Neutrophil (primary cell): ENCODE results near the gene WARS2.

ENCODE experiments used
- H3K27ac ChIP-seq: fragments of 200-600 bp; sonication (generic); 2 replicates; pipeline ENCODE4 v1.5.1; 2016; ENCODE audit warnings: mild to moderate bottlenecking, moderate library complexity
- H3K27me3 ChIP-seq: fragments of 200-600 bp; sonication (generic); 2 replicates; pipeline ENCODE4 v1.6.0; 2016; ENCODE audit warnings: mild to moderate bottlenecking
- H3K36me3 ChIP-seq: fragments of 200-600 bp; sonication (generic); 2 replicates; pipeline ENCODE4 v1.5.1; 2017
- H3K4me1 ChIP-seq, 2 experiments: fragments of 200-600 bp in 1 of 2; sonication (generic) in 1 of 2; 1 replicate in 1 of 2; 2 replicates in 1 of 2; pipeline versions ENCODE4 v1.5.1 to v1.6.1; 2013 to 2016; ENCODE audit warnings: low read depth in 1 of 2, low read length in 1 of 2, mild to moderate bottlenecking in 1 of 2, moderate library complexity in 1 of 2; ENCODE audit not compliant: control insufficient read depth in 1 of 2, insufficient read depth in 1 of 2
- H3K4me3 ChIP-seq, 2 experiments: fragments of 200-600 bp in 1 of 2; sonication (generic) in 1 of 2; 1 replicate in 1 of 2; 2 replicates in 1 of 2; pipeline ENCODE4 v1.5.1; 2013 to 2016; ENCODE audit warnings: low read depth in 1 of 2, low read length in 1 of 2, mild to moderate bottlenecking in 1 of 2, moderate library complexity in 1 of 2
- H3K9me3 ChIP-seq: fragments of 200-600 bp; sonication (generic); 2 replicates; pipeline ENCODE4 v1.5.1; 2016
- CTCF ChIP-seq: fragments of 200-600 bp; sonication (generic); IDR thresholded peaks from 2 replicates; pipeline ENCODE4 v1.5.1; 2016; ENCODE audit warnings: antibody characterized with exemption

Gene WARS2

GRCh38 chr1:119108988-119109387, 31.5 kb downstream of the WARS2 start:
- Histone ChIP-seq H3K9me3 (no peaks in the 10 kb centered on the region), H3K27ac (no peak overlapping the region), H3K4me3 (no peak overlapping the region), H3K4me1 (no peaks in the 10 kb centered on the region), H3K36me3 (no peaks in the 10 kb centered on the region), H3K27me3 (no peaks in the 10 kb centered on the region)
- TF ChIP-seq CTCF: no peak

GRCh38 chr1:119103764-119104163, 36.7 kb downstream of the WARS2 start:
- Histone ChIP-seq H3K4me1 (no peaks in the 10 kb centered on the region), H3K4me3 (no peak overlapping the region), H3K36me3 (no peaks in the 10 kb centered on the region), H3K27me3 (no peaks in the 10 kb centered on the region), H3K9me3 (no peaks in the 10 kb centered on the region), H3K27ac (no peak overlapping the region)
- no peak for TF ChIP-seq CTCF

GRCh38 chr1:119102051-119102450, 38.4 kb downstream of the WARS2 start:
- Histone ChIP-seq H3K4me1 (no peaks in the 10 kb centered on the region), H3K27me3 (no peaks in the 10 kb centered on the region), H3K4me3 (no peak overlapping the region), H3K9me3 (no peaks in the 10 kb centered on the region), H3K27ac (no peak overlapping the region), H3K36me3 (no peaks in the 10 kb centered on the region)
- TF ChIP-seq CTCF: no peak

GRCh38 chr1:119101563-119101962, 38.9 kb downstream of the WARS2 start:
- Histone ChIP-seq H3K4me1 (no peaks in the 10 kb centered on the region), H3K36me3 (no peaks in the 10 kb centered on the region), H3K9me3 (no peaks in the 10 kb centered on the region), H3K27me3 (no peaks in the 10 kb centered on the region), H3K27ac (no peak overlapping the region), H3K4me3 (no peak overlapping the region)
- no peak for TF ChIP-seq CTCF

- Histone ChIP-seq H3K4me1 (no peaks in the 10 kb centered on the region), H3K36me3 (no peaks in the 10 kb centered on the region), H3K27ac (no peak overlapping the region), H3K27me3 (no peaks in the 10 kb centered on the region), H3K9me3 (no peaks in the 10 kb centered on the region), H3K4me3 (no peak overlapping the region)
- TF ChIP-seq CTCF: no peak
These were observed 40.7 kb downstream of the WARS2 start for GRCh38 chr1:119099775-119100174.

GRCh38 chr1:119097380-119097779, 43.1 kb downstream of the WARS2 start:
- Histone ChIP-seq H3K27ac (no peak overlapping the region), H3K9me3 (no peaks in the 10 kb centered on the region), H3K36me3 (no peaks in the 10 kb centered on the region), H3K4me3 (no peak overlapping the region), H3K27me3 (no peaks in the 10 kb centered on the region), H3K4me1 (no peaks in the 10 kb centered on the region)
- no peak for TF ChIP-seq CTCF
